Naive B cell (primary cell): ENCODE measurements around the gene PTCD2. TPM values are rescaled to one million over a fixed set of nuclear protein-coding genes. Genes with fewer than 3 reads are reported as not detected.
"Not testable (repeated sequence)": the region's sequence is repeated elsewhere in the genome, so short reads cannot be mapped to it uniquely, and the experiment has no call there.

ENCODE experiments used
- ATAC-seq, 2 donors: fragments of 150-1000 bp; cut with Tn5 transposase; 2 replicates each; pipeline ENCODE4 v1.10.0; 2021; ENCODE audit warnings: low read depth in 2 of 2, mild to moderate bottlenecking in 2 of 2, moderate library complexity in 2 of 2
- DNase-seq: peaks from one replicate; pipeline ENCODE4 v3.0.0; 2022
- H3K27ac Mint-ChIP-seq, 6 donors: one replicate each; pipeline ENCODE4 v1.8.0; 2020 to 2022; ENCODE audit warnings: mild to moderate bottlenecking in 6 of 6, mixed read lengths in 6 of 6, moderate library complexity in 5 of 6, inconsistent platforms in 2 of 6
- H3K27me3 Mint-ChIP-seq, 3 donors: one replicate each; pipeline ENCODE4 v1.8.0; 2021 to 2022; ENCODE audit warnings: mixed read lengths in 3 of 3, mild to moderate bottlenecking in 1 of 3
- H3K36me3 Mint-ChIP-seq, 2 donors: one replicate each; pipeline ENCODE4 v1.8.0; 2020 to 2022; ENCODE audit warnings: mixed read lengths in 2 of 2, inconsistent platforms in 1 of 2, mild to moderate bottlenecking in 1 of 2
- H3K4me1 Mint-ChIP-seq, 3 donors: one replicate each; pipeline ENCODE4 v1.8.0; 2020 to 2022; ENCODE audit warnings: mixed read lengths in 3 of 3, inconsistent platforms in 1 of 3, mild to moderate bottlenecking in 1 of 3, moderate library complexity in 1 of 3
- H3K4me3 Mint-ChIP-seq, 8 donors: one replicate each; pipeline ENCODE4 v1.8.0; 2020 to 2022; ENCODE audit warnings: mild to moderate bottlenecking in 8 of 8, mixed read lengths in 8 of 8, moderate library complexity in 8 of 8, inconsistent platforms in 2 of 8
- H3K9me3 Mint-ChIP-seq, 7 donors: one replicate each; pipeline ENCODE4 v1.8.0; 2020 to 2022; ENCODE audit warnings: mixed read lengths in 7 of 7, mild to moderate bottlenecking in 5 of 7, inconsistent platforms in 2 of 7, moderate library complexity in 1 of 7
- polyA plus RNA-seq, 6 donors: library from polyadenylated mRNA; unstranded; fragments of 300-500 nt; fragmentation: Illumina TruSeq; gene quantifications; one replicate each; pipeline ENCODE4 v1.2.3, GENCODE V29; 2021; ENCODE audit warnings: low read depth in 6 of 6

Gene PTCD2
- polyA plus RNA-seq, 6 donors from 2014 or later: 0.11 to 5.8 (median 4.6) TPM

DNA sequence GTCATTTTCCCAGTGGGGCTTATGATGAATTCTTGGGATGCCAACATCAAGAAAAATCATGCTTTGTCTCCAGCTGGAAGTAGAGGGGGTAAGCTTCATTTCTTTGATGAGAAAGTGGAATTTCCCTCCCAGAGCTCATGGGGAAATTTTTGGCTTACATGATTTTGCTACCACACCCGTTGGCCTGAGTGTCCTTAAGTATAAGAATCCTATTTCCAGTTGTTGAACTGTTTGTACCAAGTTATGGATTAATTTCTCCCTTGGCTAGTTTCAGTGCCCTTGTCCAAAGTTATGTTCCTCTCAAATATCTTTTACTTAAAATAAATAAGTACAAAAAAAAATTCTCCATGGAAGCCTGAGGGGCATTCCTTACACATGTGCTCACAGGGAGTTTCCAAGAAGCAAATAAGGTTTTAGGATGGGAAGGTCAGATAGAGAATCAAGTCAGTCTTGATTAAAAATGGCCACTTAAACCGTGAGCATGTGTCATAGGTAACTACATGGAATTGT, 82.3 kb downstream of the PTCD2 start:
- DNase-seq (no peak), ATAC-seq (no peak)
- Mint-ChIP-seq H3K4me1 (peaks cover 2 to 5% (median 4%) of the 10 kb centered on the region in 3 donors), H3K36me3 (peaks cover 5 to 8% of the 10 kb centered on the region in 2 donors), H3K27me3 (peaks cover 18 to 26% (median 22%) of the 10 kb centered on the region in 3 donors), H3K27ac (no peak overlapping the region), H3K4me3 (no peak overlapping the region), H3K9me3 (peaks cover 0 to 30% (median 19%) of the 10 kb centered on the region in 7 donors)

- ATAC-seq (no peak), DNase-seq (no peak)
- Mint-ChIP-seq H3K27ac (no peak overlapping the region), H3K27me3 (peaks cover 14 to 23% (median 22%) of the 10 kb centered on the region in 3 donors), H3K36me3 (peaks cover 5 to 8% of the 10 kb centered on the region in 2 donors), H3K9me3 (peaks cover 0 to 30% (median 19%) of the 10 kb centered on the region in 7 donors), H3K4me1 (peaks cover 2 to 5% (median 4%) of the 10 kb centered on the region in 3 donors), H3K4me3 (no peak overlapping the region)
Observed at GRCh38 chr5:72402959-72403628, 82.9 kb downstream of the PTCD2 start.

DNA sequence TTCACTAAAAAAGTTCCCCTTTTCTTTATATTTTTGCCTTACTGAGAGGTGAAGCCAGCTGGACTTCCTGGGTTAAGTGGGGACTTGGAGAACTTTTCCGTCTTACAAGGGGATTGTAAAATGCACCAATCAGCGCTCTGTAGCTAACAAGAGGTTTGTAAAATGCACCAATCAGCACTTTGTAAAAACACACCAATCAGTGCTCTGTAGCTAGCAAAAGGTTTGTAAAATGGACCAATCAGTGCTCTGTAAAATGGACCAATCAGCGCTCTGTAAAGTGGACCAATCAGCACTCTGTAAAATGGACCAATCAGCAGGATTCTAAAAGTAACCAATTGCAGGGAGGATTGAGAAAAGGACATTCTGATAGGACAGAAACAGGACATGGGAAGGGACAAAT, 84.6 kb downstream of the PTCD2 start:
- not testable (repeated sequence) for H3K27ac Mint-ChIP-seq, H3K4me3 Mint-ChIP-seq

DNA sequence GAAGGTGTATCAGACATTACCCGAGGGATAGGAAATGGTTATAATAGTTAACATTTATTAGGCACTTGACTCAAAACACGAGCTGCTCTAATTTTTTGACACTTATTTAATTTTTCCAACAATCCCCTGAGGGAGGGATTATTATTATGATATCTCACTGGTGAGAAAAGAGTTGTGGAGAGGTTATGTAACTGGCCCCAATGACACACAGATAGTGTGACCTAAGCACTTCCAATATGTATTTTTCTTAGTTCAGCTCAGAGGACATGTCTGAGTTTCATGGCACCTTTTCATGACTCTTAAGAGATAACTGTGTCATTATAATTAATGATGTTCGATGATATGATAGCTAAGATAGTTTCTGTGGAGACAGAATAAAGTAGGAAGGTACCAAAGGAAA, 86.9 kb downstream of the PTCD2 start:
- H3K4me3 Mint-ChIP-seq: no peak overlapping the region
- no peak overlapping the region for H3K27ac Mint-ChIP-seq
- no peak for DNase-seq
- peaks cover 0 to 7% (median 5%) of the 10 kb centered on the region in 3 donors for H3K27me3 Mint-ChIP-seq
- H3K36me3 Mint-ChIP-seq: peaks cover 0 to 2% of the 10 kb centered on the region in 2 donors
- H3K4me1 Mint-ChIP-seq: no peaks in the 10 kb centered on the region
- peaks cover 0 to 15% (median 7%) of the 10 kb centered on the region in 7 donors for H3K9me3 Mint-ChIP-seq
- no peak for ATAC-seq

More for the DNA sequence above, 84.6 kb downstream of the PTCD2 start:
- Mint-ChIP-seq H3K27me3 (peaks cover 8 to 22% (median 14%) of the 10 kb centered on the region in 3 donors), H3K9me3 (peaks cover 0 to 30% (median 19%) of the 10 kb centered on the region in 7 donors)
- not testable (repeated sequence) for DNase-seq, H3K36me3 Mint-ChIP-seq, ATAC-seq, H3K4me1 Mint-ChIP-seq

DNA sequence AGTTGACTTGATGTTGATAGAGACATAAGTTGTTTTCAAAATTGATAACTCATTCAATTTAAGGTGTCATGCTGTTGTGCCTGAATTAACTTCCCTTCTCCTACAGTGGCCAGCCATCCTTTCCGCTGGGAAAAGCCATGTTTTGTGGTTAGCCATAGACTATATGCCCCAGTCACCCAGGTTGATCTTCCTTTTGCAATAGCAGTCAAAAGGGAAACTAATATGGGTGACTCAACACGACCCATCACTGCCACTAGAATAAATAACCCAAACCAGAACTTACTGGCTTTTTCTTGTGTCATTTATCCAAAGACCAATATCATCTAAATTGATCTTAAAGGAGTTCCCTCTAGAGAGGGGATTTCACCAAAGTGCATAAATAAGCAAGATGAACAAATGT, 87.4 kb downstream of the PTCD2 start:
- H3K27me3 Mint-ChIP-seq: peaks cover 0 to 7% (median 3%) of the 10 kb centered on the region in 3 donors
- DNase-seq (no peak), ATAC-seq (no peak)
- no peak overlapping the region for H3K27ac Mint-ChIP-seq
- no peak overlapping the region for H3K4me3 Mint-ChIP-seq
- H3K4me1 Mint-ChIP-seq: no peaks in the 10 kb centered on the region
- H3K36me3 Mint-ChIP-seq: no peaks in the 10 kb centered on the region
- peaks cover 0 to 13% (median 6%) of the 10 kb centered on the region in 7 donors for H3K9me3 Mint-ChIP-seq

DNA sequence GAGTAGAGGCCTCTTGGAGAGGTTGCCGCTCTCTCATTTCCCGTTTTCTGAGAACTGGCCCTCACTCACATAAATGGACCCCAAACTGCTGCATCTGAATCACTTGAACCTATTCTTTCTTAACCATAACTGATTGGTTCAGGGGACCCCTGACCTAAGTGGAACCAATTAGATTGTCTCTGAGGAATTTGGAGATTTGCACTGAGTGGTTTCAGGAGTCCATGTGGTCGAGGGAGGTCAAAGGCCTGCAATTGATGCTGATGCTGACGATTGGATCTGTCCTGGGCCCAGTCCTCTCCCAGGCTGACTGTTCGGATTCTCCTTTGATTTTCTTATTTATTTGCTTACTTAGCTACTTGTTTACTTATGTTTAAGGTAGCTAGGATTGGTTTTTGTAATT, 88.0 kb downstream of the PTCD2 start:
- DNase-seq (no peak), ATAC-seq (no peak)
- Mint-ChIP-seq H3K27ac (no peak overlapping the region), H3K36me3 (no peaks in the 10 kb centered on the region), H3K9me3 (peaks cover 0 to 13% (median 6%) of the 10 kb centered on the region in 7 donors), H3K27me3 (peaks cover 0 to 7% (median 3%) of the 10 kb centered on the region in 3 donors), H3K4me1 (no peaks in the 10 kb centered on the region), H3K4me3 (no peak overlapping the region)

DNA sequence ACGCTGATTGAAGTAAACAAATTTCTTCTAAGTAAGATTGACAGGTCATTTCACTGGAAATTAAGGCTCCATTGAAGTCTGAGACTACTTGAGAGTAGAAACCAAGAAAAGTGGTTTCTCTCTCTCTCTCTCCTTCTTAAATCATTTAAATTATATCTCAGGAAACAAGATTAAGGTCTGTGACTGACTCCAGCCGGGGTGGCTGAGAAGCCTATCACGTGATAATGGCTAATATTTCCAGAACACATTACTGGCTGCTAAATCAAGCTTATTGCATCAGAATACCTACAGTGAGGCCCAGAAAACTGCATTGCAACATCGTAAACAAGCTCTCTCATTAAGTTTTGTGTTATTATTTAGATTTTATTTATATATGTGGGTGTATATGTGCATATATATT, 88.4 kb downstream of the PTCD2 start:
- Mint-ChIP-seq H3K4me1 (no peaks in the 10 kb centered on the region), H3K9me3 (peaks cover 0 to 13% (median 6%) of the 10 kb centered on the region in 7 donors), H3K27me3 (peaks cover 0 to 7% (median 3%) of the 10 kb centered on the region in 3 donors), H3K36me3 (no peaks in the 10 kb centered on the region), H3K27ac (no peak overlapping the region), H3K4me3 (no peak overlapping the region)
- ATAC-seq (no peak), DNase-seq (no peak)

GRCh38 chr5:72410688-72411295, 90.6 kb downstream of the PTCD2 start:
- H3K36me3 Mint-ChIP-seq: no peaks in the 10 kb centered on the region
- no peaks in the 10 kb centered on the region for H3K9me3 Mint-ChIP-seq
- no peak for ATAC-seq
- no peak for DNase-seq
- no peaks in the 10 kb centered on the region for H3K4me1 Mint-ChIP-seq
- peaks cover 0 to 3% (median 0%) of the 10 kb centered on the region in 3 donors for H3K27me3 Mint-ChIP-seq
- no peak overlapping the region for H3K27ac Mint-ChIP-seq
- no peak overlapping the region for H3K4me3 Mint-ChIP-seq

DNA sequence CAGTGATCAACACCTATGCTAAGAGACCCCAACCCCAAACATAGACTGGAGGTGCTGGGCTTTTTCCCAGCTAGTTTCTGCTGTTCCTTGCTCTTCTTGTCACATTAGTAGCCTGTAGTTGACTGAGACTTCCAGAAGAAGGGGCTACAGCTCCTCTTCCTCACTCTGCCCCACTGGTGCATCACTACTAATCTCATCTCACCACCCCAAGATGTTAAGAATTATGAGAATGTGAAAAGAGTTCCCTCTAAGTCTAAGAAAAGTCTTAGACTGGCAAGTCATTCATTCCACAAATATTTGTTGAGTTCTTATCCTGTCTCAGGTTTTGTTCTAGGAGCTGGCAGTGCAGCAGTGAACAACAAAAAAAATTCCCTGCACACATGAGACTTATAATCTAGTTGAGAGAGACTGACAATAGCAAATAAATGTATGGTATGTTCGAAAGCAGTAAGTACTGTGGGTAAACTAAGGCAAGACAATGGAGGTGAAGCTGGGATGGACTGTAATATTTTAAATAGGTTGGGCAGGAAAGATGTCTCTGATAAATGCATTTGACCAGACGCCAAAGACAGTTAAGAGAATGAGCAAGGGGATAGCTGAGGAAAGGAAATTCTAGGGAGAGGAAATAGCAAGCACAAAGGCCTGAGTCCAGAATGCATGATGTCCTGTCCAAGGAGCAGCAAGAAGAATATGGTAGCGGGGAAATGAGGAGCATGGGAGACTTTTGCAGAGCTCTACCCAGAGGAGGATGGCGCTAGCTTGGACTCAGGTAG, 92.3 kb downstream of the PTCD2 start:
- no peak for DNase-seq
- H3K27me3 Mint-ChIP-seq: peaks cover 0 to 3% (median 0%) of the 10 kb centered on the region in 3 donors
- no peak for ATAC-seq
- H3K4me1 Mint-ChIP-seq: no peaks in the 10 kb centered on the region
- no peak overlapping the region for H3K4me3 Mint-ChIP-seq
- no peak overlapping the region for H3K27ac Mint-ChIP-seq
- H3K9me3 Mint-ChIP-seq: no peaks in the 10 kb centered on the region
- H3K36me3 Mint-ChIP-seq: no peaks in the 10 kb centered on the region

DNA sequence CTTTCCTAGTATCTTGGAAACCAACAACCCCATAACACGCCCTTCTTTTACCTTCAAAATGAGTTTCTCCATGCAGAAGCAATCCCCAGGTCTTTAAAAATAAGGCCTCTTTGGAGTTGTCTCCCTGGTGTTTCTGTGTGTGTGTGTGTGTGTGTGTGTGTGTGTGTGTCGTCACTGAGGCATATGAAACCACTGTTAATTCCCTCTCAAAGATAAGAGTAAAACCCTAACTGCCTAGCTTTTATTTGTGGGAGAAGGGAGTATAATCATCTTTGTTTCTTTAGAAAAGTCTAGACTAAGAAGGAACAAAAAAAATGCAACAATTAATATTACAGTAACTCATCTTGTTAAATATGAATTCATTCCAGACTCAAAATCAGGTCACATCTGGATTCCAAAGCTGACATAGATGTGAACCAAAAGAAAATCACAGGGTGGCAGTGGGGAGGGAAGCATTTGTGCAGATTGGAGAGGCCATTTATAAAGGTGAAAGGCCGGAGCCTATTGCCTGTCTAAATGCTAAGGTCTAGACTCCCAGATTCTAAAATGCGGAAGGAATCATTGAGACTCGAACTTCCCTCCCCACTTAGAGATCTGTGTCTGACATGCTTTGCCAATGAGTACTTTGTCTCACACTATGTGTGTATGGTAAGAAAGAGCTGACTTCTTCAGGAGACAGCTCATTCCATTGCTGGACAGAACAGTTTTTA, 95.6 kb downstream of the PTCD2 start:
- Mint-ChIP-seq H3K4me1 (no peaks in the 10 kb centered on the region), H3K4me3 (no peak overlapping the region), H3K27ac (no peak overlapping the region), H3K36me3 (no peaks in the 10 kb centered on the region), H3K9me3 (no peaks in the 10 kb centered on the region), H3K27me3 (no peaks in the 10 kb centered on the region)
- DNase-seq (no peak), ATAC-seq (no peak)

DNA sequence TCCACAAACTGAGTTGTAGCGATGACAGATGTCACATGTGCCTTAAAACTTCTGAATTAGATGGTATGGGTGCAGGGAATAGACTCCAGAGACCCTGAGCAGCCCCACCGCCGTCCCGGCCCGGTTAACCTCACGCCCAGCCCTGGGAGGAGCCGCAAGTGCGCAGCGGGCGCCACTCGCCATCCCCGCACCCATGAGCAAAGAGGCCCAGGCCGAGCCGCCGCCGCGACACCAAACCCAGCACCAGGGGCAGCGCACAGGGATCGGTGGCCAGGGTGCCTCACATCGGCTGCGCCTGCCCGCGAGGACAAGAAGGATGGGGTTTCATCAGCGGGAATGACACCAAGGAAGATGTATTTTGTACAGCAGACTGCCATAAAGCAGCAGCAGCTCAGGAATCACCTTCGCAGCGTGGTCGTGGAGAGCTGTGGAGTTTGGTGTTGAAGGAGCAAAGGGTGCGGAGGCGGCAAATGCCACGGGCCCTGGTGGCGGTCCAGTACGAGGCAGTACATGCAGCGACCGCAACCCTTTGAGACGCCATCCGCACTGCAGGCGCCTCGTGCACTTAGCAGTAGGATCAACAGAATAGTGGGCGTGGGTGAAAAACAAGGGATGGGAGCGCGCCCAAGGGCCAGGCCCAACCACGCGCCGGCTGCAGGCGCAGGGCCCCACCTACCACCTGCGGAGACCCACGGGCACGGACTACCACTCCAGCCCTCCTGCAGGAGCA, 97.3 kb downstream of the PTCD2 start:
- no peak overlapping the region for H3K27ac Mint-ChIP-seq
- H3K36me3 Mint-ChIP-seq: no peaks in the 10 kb centered on the region
- DNase-seq (no peak), ATAC-seq (no peak)
- no peak overlapping the region for H3K4me3 Mint-ChIP-seq
- H3K27me3 Mint-ChIP-seq: no peaks in the 10 kb centered on the region
- no peaks in the 10 kb centered on the region for H3K9me3 Mint-ChIP-seq
- H3K4me1 Mint-ChIP-seq: no peaks in the 10 kb centered on the region
